Endometrial microvascular endothelial cells (primary cell): Measurements from ENCODE around the gene OR10AD1. TPM values are rescaled to one million over a fixed set of nuclear protein-coding genes. Genes with fewer than 3 reads are reported as not detected.
"Not testable (repeated sequence)": the region's sequence is repeated elsewhere in the genome, so short reads cannot be mapped to it uniquely, and the experiment has no call there.

ENCODE experiments used
- in situ Hi-C: cut with HindIII; loops from 2 replicates; pipeline ENCODE4 v1.10.0; 2017; ENCODE audit warnings: low sequenced_read_pairs, low pct_unique_long_range_greater_than_20kb; ENCODE audit errors: inconsistent ontology term
- total RNA-seq: library from RNA; depleted of rRNA; stranded (reverse); fragments of >200 nt; gene quantifications from one replicate; pipeline ENCODE4 v1.2.3, GENCODE V29; 2015; ENCODE audit errors: inconsistent ontology term

Gene OR10AD1
- total RNA-seq: not detected

DNA sequence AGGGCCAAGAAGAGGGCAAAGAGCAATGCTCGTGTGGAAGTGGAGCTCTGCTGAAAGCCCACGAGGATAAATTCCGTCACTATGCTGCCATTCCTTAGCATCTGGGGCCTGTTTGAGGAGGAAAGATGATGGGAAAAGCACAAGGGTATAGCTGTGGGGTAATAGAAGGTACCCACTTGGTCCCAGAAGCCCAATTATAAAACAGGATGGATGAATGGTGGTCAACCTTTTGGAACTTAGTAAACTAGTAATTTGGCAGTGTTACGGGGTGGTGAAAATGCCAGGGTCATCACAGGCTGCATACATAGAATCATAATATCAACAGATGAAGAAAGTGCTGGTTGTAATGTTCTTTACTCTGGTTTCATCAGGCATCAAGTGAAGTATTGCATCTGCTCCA, at the start of gene OR10AD1:
TSS of gene OR10AD1 (minus strand) at position 101 of the 400 bp plus-strand sequence. CDS start at position 101, 0 bp downstream.
- in situ Hi-C loops: no loop called here

GRCh38 chr12:48247181-48247966, 44.3 kb upstream of the OR10AD1 start:
- in situ Hi-C loops: no loop called here

- in situ Hi-C loops: no loop called here
These were observed 34.1 kb upstream of the OR10AD1 start for GRCh38 chr12:48237162-48237561.

- in situ Hi-C loops: no loop called here
These were observed 32.8 kb upstream of the OR10AD1 start for GRCh38 chr12:48235796-48236333.

DNA sequence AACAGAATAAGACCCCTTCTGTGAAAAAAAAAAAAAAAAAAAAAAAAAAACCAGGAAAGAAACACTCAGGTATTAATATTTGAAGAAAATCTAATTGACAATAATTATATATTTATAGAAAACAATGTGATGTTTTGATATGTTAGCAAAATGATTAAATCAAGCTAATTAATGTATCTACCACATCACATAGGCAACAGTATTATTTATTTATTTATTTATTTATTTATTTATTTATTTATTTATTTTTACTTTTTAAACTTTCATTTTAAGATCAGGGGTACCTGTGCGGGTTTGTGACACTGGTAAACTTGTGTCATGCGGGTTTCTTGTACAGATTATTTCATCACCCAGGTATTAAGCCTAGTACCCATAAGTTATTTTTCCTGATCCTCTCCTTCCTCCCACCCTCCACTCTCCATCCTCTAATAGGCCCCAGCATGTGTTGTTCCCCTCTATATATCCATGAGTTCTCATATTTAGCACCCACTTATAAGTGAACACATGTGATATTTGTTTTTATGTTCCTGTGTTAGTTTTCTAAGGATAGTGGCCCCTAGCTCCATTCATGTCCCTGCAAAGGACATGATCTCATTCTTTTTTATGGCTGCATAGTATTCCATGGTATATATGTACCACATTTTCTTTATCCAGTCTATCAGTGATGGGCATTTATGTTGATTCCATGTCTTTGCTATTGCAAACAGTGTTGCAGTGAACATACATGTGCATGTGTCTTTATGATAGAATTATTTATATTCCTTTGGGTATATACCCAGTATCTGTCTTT, 28.3 kb upstream of the OR10AD1 start:
- in situ Hi-C loops: not testable (repeated sequence)

- in situ Hi-C loops: not testable (repeated sequence)
These were observed 21.4 kb upstream of the OR10AD1 start for GRCh38 chr12:48224533-48224932.

- in situ Hi-C loops: no loop called here
These were observed 18.6 kb upstream of the OR10AD1 start for GRCh38 chr12:48221645-48222044.

GRCh38 chr12:48220701-48221100, 17.6 kb upstream of the OR10AD1 start:
- in situ Hi-C loops: no loop called here

GRCh38 chr12:48219631-48220030, 16.5 kb upstream of the OR10AD1 start:
- in situ Hi-C loops: no loop called here

GRCh38 chr12:48216785-48217184, 13.7 kb upstream of the OR10AD1 start:
- in situ Hi-C loops: no loop called here

DNA sequence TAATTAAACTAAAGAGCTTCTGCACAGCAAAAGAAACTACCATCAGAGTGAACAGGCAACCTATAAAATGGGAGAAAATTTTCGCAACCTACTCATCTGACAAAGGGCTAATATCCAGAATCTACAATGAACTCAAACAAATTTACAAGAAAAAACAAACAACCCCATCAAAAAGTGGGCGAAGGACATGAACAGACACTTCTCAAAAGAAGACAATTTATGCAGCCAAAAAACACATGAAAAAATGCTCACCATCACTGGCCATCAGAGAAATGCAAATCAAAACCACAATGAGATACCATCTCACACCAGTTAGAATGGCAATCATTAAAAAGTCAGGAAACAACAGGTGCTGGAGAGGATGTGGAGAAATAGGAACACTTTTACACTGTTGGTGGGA, 6.4 kb upstream of the OR10AD1 start:
- in situ Hi-C loops: not testable (repeated sequence)

- in situ Hi-C loops: no loop called here
These were observed 326 bp downstream of the OR10AD1 start for GRCh38 chr12:48202766-48203165.

- in situ Hi-C loops: no loop called here
These were observed 1.6 kb downstream of the OR10AD1 start for GRCh38 chr12:48201516-48201915.

GRCh38 chr12:48201091-48201490, 2.0 kb downstream of the OR10AD1 start:
- in situ Hi-C loops: no loop called here

DNA sequence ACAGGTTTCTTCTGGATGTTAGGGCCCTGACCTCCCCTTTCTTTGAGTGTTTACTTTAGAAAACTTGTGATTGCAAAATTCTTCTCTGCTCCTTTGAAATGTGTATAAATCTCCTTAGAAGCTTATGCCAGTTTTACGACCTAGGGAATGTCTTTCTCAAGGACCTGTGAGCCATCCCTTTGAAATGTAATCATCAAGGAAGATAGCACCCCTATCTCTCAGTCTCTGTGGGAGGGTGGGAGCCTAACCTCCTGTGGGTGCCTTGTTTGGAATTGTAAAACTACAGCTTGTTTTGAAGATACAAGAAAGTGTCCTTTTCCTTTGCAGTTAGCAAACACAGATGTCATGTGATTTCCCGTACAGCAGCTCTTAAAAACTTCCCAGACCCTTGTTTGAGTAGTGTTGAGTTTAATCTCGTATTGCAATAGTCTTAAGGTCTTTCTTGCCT, 3.3 kb downstream of the OR10AD1 start:
- in situ Hi-C loops: no loop called here

DNA sequence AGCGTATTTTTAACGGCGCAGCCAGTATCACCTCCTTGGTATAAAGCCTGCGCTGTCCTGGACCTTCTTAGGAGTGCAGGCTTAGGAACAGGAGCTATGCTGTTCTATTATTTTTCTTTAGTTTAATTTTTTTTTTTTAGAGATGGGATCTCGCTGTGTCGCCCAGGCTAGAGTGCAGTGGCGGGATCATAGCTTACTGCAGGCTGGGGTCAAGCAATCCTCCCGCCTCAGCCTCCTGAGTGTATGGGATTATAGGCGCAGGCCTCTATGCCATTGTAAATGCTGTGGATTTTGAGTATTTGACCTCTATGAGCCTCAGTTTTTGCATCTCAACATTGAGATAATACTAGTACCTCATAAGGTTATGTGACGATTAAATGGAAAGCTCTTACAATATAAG, 4.1 kb downstream of the OR10AD1 start:
- in situ Hi-C loops: no loop called here

DNA sequence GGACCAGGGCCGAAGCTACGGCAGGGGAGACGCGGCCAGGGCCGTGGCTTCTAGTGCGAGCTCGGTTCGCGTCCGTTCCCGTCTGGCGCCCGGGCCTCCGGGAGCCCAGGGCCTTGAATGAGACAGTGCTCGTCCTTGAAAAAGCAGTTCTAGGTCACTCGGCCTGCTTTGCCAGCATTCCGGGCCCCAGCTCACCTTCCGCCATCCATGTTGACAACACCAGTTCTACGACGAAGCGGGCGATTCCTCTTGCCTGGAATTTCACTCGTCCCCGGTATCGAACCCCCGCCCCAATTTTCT, 4.5 kb downstream of the OR10AD1 start:
- in situ Hi-C loops: no loop called here

GRCh38 chr12:48197971-48198671, 5.0 kb downstream of the OR10AD1 start:
- in situ Hi-C loops: no loop called here

DNA sequence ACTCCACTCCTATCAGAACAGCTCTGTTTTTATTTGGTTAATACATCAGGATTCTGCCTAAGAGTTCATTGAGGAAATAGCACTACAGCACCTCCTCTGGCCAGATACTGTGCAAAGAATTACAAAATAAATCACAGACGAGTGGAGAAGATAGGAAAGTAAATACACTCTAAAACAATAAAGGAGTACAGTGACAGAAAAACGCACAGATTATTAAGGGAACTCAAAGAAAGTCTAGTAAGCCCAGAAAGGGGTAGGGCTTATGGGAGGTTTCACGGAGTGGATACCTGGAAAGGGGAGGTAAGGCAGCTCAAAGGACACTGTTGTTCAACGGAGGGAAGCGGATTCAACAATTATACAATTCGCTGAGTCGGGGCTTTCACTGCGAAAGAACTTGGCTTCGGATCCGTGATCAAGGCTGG, 5.5 kb downstream of the OR10AD1 start:
- in situ Hi-C loops: no loop called here
